Endodermal cell (in vitro differentiated cells): ENCODE results near the gene ELL. TPM values are rescaled to one million over a fixed set of nuclear protein-coding genes. Genes with fewer than 3 reads are reported as not detected.

Experiments
- DNase-seq: peaks from one replicate; pipeline ENCODE4 v3.0.0-alpha.2; 2017
- H3K27ac ChIP-seq: 2 replicates; pipeline ENCODE4 v1.5.1; 2013; ENCODE audit warnings: mild to moderate bottlenecking, low read depth, low read length, moderate library complexity
- H3K27me3 ChIP-seq: 2 replicates; pipeline ENCODE4 v1.6.1; 2013; ENCODE audit warnings: mild to moderate bottlenecking, low read length, moderate library complexity; ENCODE audit not compliant: insufficient read depth, control insufficient read depth, poor library complexity, severe bottlenecking
- H3K36me3 ChIP-seq: 2 replicates; pipeline ENCODE4 v1.7.0; 2013; ENCODE audit warnings: mild to moderate bottlenecking, low read length, moderate library complexity; ENCODE audit not compliant: control insufficient read depth, insufficient read depth
- H3K4me1 ChIP-seq: one replicate; pipeline ENCODE4 v1.7.0; 2013; ENCODE audit warnings: low read length; ENCODE audit not compliant: control insufficient read depth, insufficient read depth
- H3K4me3 ChIP-seq: 2 replicates; pipeline ENCODE4 v1.5.1; 2013; ENCODE audit warnings: mild to moderate bottlenecking, low read length, moderate library complexity
- H3K9ac ChIP-seq: 2 replicates; pipeline ENCODE4 v1.6.1; 2013; ENCODE audit warnings: mild to moderate bottlenecking, low read length, moderate library complexity; ENCODE audit not compliant: poor library complexity, severe bottlenecking; ENCODE audit errors: extremely low read depth
- H3K9me3 ChIP-seq: 2 replicates; pipeline ENCODE4 v1.6.1; 2013; ENCODE audit warnings: mild to moderate bottlenecking, low read length, moderate library complexity; ENCODE audit not compliant: control insufficient read depth
- H3K27ac Mint-ChIP-seq: 2 replicates; pipeline ENCODE4 v1.8.0; 2020; ENCODE audit warnings: mixed read lengths
- H3K27me3 Mint-ChIP-seq: 2 replicates; pipeline ENCODE4 v1.8.0; 2021; ENCODE audit warnings: mild to moderate bottlenecking, mixed read lengths; ENCODE audit not compliant: insufficient read depth
- H3K36me3 Mint-ChIP-seq: 2 replicates; pipeline ENCODE4 v1.8.0; 2020; ENCODE audit warnings: low read depth, mixed read lengths
- H3K4me1 Mint-ChIP-seq: 2 replicates; pipeline ENCODE4 v1.8.0; 2020; ENCODE audit warnings: mixed read lengths
- H3K4me3 Mint-ChIP-seq: 2 replicates; pipeline ENCODE4 v1.8.0; 2020; ENCODE audit warnings: mild to moderate bottlenecking, moderate library complexity, mixed read lengths
- H3K9me3 Mint-ChIP-seq: 2 replicates; pipeline ENCODE4 v1.8.0; 2020; ENCODE audit warnings: mild to moderate bottlenecking, mixed read lengths
- WGBS, 2 experiments: methylation state at CpG; one replicate each; pipeline versions ENCODE4 v1.1.5 to v1.1.7; 2013; ENCODE audit warnings: missing lambda C conversion rate in 2 of 2, mixed read lengths in 1 of 2; ENCODE audit not compliant: insufficient coverage in 1 of 2, insufficient read length in 1 of 2; 5-methylcytosine and 5-hydroxymethylcytosine counted together
- total RNA-seq, 2 donors: library from RNA; stranded (reverse); fragmentation: NEBNext Ultra II Directional in 1 of 2; extraction: Animal tissue kit (Norgen Biotek cat#: 25700) in 1 of 2; gene quantifications; 2 replicates in 1 of 2; 3 replicates in 1 of 2; pipeline ENCODE4 v1.2.1, GENCODE V29; 2021
- TF ChIP-seq, protein P1 (sequence below): fragments of 200-600 bp; sonication (generic); conservative IDR thresholded peaks from 2 replicates; pipeline ENCODE4 v1.5.0; 2021; ENCODE audit warnings: antibody characterized with exemption, mild to moderate bottlenecking

The ELL gene
- total RNA-seq, 2 donors from 2014 or later, result 10.9 to 15.4 TPM

DNA sequence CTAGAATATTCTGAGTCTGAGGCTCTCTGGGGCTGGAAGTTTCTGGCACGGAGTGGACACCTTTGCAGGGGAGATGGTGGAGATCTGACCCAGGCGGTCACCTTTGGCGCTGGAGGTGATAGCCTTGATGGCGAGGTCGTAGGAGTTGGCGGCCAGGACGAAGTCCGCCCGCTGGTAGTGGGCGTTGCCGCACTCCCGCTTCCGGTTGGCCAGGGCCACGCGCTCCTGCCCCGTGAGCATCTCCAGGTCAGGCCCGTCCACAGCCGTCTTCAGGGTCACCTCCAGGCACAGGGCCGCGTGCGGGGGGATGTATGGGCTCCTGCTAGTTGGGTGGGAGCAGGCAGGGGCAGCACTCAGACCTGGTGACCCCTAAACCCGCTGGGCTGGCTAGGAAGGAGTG lies 16.2 kb upstream of the ELL start:
- 96 to 98% methylated on average over 22 of the region's 22 CpGs for WGBS, 2 experiments
- Histone ChIP-seq H3K4me3 (no peak overlapping the region), H3K4me1 (no peaks in the 10 kb centered on the region), H3K27me3 (no peaks in the 10 kb centered on the region), H3K9ac (no peak overlapping the region), H3K27ac (no peak overlapping the region), H3K36me3 (peaks cover 54% of the 10 kb centered on the region), H3K9me3 (no peaks in the 10 kb centered on the region)
- DNase-seq, result no peak
- Mint-ChIP-seq H3K36me3 (peaks cover 66% of the 10 kb centered on the region), H3K27me3 (no peaks in the 10 kb centered on the region), H3K27ac (no peak overlapping the region), H3K4me3 (no peak overlapping the region), H3K4me1 (peaks cover 4% of the 10 kb centered on the region), H3K9me3 (no peaks in the 10 kb centered on the region)
- TF ChIP-seq, protein P1, sequence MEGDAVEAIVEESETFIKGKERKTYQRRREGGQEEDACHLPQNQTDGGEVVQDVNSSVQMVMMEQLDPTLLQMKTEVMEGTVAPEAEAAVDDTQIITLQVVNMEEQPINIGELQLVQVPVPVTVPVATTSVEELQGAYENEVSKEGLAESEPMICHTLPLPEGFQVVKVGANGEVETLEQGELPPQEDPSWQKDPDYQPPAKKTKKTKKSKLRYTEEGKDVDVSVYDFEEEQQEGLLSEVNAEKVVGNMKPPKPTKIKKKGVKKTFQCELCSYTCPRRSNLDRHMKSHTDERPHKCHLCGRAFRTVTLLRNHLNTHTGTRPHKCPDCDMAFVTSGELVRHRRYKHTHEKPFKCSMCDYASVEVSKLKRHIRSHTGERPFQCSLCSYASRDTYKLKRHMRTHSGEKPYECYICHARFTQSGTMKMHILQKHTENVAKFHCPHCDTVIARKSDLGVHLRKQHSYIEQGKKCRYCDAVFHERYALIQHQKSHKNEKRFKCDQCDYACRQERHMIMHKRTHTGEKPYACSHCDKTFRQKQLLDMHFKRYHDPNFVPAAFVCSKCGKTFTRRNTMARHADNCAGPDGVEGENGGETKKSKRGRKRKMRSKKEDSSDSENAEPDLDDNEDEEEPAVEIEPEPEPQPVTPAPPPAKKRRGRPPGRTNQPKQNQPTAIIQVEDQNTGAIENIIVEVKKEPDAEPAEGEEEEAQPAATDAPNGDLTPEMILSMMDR, result no peak

DNA sequence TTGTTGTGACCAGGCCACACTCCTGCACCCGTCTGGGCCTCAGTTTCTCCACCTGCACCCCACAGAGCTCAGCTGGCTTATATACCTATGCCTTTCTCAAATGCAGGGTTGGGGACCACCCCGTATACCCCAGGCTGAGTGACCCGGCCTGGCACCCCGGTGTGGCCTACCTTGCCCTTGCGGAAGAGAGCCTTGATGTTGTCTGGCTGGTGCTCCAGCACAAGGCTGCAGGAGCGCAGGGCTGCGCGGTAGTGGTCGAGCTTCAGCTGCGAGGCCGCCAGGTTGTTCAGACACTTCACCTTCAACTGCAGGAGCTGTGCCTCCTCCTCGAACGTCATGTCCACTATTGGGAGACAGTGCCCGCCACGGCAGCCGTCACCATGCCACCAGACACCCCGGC lies 15.6 kb upstream of the ELL start:
- DNase-seq, result no peak
- peaks cover 72% of the 10 kb centered on the region for H3K36me3 Mint-ChIP-seq
- H3K9me3 Mint-ChIP-seq, result no peaks in the 10 kb centered on the region
- TF ChIP-seq, protein P1, result no peak
- Histone ChIP-seq H3K27me3 (no peaks in the 10 kb centered on the region), H3K4me1 (no peaks in the 10 kb centered on the region), H3K9me3 (no peaks in the 10 kb centered on the region), H3K36me3 (peaks cover 60% of the 10 kb centered on the region), H3K4me3 (no peak overlapping the region), H3K9ac (no peak overlapping the region), H3K27ac (no peak overlapping the region)
- H3K27me3 Mint-ChIP-seq, result no peaks in the 10 kb centered on the region
- no peak overlapping the region for H3K27ac Mint-ChIP-seq
- 93 to 94% methylated on average over 13 to 17 of the region's 17 CpGs for WGBS, 2 experiments
- H3K4me3 Mint-ChIP-seq, result no peak overlapping the region
- H3K4me1 Mint-ChIP-seq, result peaks cover 1% of the 10 kb centered on the region

DNA sequence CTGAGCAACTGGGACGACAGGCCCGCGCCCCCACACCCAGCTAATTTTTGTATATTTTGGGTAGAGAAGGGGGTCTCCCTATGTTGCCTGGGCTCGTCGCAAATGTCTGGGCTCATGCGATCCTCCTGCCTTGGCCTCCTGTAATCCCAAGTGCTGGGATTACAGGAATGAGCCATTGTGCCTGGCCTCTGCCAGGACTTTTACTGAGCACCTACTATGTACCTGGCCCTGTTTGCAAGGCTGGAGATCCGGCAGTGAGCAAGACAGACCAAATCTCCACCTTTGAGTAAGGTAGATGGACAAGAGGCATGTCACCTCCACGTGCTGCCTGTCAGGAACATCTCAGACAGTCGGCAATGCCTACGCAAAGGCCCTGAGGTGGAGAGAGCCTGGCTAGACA lies 14.6 kb upstream of the ELL start:
- Histone ChIP-seq H3K36me3 (peaks cover 59% of the 10 kb centered on the region), H3K4me3 (no peak overlapping the region), H3K9me3 (no peaks in the 10 kb centered on the region), H3K27ac (no peak overlapping the region), H3K27me3 (no peaks in the 10 kb centered on the region), H3K9ac (no peak overlapping the region), H3K4me1 (no peaks in the 10 kb centered on the region)
- Mint-ChIP-seq H3K27me3 (no peaks in the 10 kb centered on the region), H3K36me3 (peaks cover 76% of the 10 kb centered on the region), H3K4me1 (no peaks in the 10 kb centered on the region), H3K9me3 (no peaks in the 10 kb centered on the region), H3K4me3 (no peak overlapping the region), H3K27ac (no peak overlapping the region)
- no peak for DNase-seq
- TF ChIP-seq, protein P1, result no peak
- WGBS, 2 experiments, result 94 to 98% methylated on average over 4 to 10 of the region's 10 CpGs
